Stimulated activated CD4-positive, alpha-beta T cell treated with anti-CD3 and anti-CD28 coated beads, Interleukin-1b, Interleukin-23, amount 100 ng/mL, for 4 hours (primary cell): Measurements from ENCODE around the gene OR4E2.
"Not testable (repeated sequence)": the region's sequence is repeated elsewhere in the genome, so short reads cannot be mapped to it uniquely, and the experiment has no call there.

ENCODE experiments used
- DNase-seq, 2 donors: peaks; one replicate each; pipeline ENCODE4 v3.0.0-alpha.2; 2020; ENCODE audit warnings: low read depth in 2 of 2

OR4E2 gene, protein sequence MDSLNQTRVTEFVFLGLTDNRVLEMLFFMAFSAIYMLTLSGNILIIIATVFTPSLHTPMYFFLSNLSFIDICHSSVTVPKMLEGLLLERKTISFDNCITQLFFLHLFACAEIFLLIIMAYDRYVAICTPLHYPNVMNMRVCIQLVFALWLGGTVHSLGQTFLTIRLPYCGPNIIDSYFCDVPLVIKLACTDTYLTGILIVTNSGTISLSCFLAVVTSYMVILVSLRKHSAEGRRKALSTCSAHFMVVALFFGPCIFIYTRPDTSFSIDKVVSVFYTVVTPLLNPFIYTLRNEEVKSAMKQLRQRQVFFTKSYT

DNA sequence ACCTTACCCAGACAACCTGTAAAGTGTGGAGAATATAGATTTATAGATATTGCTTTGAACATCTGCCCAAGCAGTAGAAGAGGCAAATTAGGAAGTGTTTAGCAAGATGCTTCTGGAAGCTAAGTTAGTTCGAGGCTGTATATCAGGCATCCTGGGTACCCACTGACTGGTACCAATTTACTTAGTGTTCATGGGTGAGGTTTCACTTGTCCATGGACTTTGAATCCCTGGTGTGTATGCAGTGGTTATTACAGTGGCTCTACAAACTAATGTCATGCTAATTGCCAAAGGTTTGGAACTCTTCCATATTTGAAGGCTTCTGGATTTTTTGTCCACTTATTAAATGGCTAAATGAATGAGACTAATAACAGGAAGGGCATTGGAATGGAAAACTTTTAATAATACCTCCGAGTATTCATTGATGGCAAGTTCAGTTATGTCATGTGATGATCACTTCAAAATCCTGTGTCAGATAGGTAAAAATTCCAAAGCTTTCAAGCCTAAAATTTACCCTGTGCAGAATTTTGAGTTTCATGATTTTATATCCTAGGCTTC is at the start of gene OR4E2:
Gene OR4E2, plus strand, starts transcription at position 505 of the 555 bp plus-strand sequence. CDS start 11,248 bp downstream, outside the sequence.
- no peak for DNase-seq

DNA sequence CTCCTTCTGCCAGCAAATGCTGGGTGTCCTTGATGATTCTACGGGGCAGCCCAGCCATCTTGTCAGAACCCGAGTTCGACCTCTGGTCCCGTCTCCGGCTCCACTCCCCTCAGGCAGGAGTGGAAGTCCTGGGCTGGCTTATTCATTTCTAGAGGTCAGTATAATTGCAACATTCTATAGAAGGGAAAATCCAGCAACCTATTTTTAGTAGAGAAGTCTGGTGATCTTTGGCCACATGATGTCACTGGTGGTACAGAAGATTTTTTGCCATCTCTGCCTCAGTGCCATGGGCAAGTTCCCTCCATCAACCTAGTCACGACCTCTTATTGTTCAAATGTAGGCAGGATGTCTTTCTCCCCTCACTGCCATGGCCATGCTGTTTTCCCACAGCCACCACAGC is 41.3 kb upstream of the OR4E2 start:
- DNase-seq: no peak

DNA sequence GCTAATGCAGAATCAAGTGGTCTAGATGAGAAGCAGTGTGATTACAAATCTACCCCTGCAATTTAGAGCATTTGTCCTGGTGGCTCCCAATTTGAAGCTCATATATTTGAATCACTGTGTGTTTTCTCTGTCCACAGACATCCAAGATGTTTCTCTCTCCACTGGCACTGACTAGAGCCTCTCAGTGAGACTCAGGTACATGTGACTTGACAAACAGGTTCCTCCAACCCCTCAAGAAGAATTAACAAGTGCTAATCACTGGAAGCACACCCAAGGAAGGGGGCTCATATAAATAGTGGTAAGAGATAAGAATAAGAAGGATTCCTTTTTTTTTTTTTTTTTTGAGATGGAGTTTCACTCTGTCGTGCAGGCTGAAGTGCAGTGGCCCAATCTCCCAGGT is 39.4 kb upstream of the OR4E2 start:
- no peak for DNase-seq

DNA sequence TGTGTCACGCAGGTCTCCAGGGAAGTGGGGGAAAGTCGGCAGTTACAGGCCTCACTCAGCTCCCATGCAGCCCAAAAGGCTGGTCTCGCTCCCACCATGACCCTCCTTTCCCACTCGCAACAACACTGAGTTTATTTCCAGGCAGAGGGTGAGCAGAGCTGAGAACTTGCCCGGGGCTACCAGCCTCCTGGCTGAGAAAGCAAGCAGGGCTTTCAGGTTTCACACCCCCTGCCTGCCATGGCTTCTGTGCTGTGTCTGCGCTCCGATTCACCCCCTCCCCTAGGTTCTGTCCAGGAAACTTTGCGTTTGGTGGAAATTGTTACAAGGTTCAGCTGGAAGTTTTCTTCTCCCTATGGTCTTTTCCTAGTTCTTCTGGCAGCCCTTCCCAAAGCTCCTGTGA is 36.0 kb upstream of the OR4E2 start:
- DNase-seq: no peak

DNA sequence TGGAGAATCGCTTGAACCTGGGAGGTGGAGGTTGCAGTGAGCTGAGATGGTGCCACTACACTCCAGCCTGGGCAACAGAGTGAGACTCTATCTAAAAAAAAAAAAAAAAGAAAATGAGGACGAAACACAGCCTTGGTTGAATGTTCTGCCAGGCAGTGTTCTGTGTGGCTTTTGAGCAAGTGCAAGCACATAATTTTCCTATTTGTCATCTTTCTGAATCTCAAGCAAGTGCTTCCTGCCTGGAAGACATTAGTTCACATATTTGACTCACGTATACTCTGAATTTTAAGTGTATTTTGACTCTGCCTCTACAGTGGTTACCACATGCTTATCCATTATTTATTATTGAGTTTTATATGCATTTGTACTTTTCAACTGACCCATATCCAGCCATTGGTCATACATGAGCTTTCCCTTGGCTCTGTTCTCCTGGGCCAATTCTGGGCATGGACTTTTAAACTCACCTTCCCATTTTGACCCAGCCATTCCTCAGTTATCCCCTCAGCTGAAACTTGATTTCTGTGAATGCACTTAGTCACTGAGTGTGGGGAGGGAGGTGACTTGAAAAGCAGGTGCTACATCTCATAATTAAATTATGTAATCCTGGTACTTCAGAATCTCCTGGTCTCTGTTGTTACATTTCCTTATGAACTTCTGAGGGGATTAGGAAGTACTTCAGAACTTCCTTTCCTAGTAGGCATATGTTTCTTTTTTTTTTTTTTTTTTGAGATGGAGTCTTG is 27.0 kb upstream of the OR4E2 start:
- DNase-seq: no peak

DNA sequence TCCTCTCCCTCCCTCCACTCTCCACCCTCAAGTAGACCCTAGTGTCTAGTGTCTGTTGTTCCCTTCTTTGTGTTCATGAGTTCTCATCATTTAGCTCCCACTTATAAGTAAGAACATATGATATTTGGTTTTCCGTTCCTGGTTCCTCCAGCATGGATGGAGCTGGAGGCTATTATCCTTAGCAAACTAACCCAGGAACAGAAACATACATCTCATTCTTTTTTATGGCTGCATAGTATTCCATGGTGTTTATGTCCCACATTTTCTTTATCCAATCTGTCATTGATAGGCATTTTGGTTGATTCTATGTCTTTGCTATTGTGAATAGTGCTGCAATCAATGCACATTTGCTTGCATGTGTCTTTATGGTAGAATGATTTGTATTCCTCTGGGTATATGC is 23.1 kb upstream of the OR4E2 start:
- DNase-seq: not testable (repeated sequence)

DNA sequence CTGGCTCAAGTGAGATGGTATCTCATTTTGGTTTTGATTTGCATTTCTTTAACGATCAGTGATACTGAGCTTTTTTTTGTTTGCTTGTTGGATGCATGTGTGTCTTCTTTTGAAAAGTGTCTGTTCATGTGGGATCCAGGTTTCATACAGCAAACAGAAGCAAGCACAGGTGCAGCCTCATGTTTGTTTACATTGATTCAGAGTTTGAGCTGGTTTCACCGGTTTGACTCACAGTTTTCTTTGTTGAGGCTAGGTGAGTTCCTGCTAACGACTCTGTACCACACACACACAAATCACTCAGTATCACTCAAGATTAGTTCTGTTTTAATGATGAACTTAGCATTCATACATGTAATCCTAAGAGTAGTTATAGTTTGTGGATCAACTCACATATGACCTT is 22.6 kb upstream of the OR4E2 start:
- no peak for DNase-seq

DNA sequence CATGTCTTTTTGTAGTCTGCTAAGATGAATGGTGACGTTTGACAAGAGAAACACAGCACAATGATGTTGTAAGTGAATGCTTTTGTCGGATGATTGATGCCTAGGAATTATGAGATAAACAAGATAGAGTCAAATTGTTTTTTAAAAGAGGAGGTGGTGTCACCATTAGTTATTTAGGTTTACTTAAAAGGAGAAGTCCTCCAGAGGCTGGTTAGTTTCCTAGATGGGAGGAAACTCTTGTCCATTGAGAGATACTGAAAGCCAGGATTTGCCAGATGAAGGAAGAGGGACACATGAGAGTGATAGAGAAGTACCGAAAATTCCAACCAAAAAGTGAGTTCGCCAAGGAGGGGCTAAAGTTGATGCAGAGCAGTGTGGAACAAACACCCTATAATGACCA is 18.8 kb upstream of the OR4E2 start, which contains the start of gene OR10G2:
Gene OR10G2, minus strand, starts transcription at position 101 of the 400 bp plus-strand sequence. Its CDS starts 98 bp downstream, at position 3.
- DNase-seq: no peak

DNA sequence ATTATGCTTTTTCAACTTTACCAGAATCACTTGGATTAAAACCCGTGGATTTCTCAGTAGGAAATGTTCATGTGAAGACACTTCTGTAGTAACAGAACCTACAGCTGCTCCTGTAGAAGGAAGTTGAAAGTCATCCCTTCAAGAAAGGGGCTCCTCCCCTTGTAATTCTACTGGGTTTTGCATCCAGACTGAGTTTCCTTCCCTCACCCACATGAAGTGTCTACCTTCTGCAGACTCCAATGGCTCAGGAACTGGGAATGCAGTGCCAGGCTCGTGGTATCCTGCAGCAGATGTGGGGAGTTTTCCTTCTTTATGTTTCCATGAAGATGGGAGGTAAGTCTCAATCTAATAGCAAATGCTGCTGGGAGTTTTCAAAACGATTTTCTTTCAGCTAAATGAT is 11.0 kb upstream of the OR4E2 start:
- DNase-seq: no peak

DNA sequence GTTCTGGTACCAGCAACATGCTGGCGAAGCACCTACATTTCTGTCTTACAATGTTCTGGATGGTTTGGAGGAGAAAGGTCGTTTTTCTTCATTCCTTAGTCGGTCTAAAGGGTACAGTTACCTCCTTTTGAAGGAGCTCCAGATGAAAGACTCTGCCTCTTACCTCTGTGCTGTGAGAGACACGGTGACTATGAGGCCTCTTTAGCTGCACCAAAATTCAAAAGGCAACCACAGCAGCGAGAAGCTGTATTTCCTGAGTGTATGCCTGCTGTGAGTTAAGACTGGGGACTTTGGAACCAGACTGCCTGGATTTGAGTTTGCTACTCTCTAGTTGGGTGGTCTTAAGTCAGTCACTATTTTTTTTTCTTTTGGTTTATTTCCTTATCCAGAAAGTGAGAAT is 10.2 kb upstream of the OR4E2 start:
- no peak for DNase-seq

DNA sequence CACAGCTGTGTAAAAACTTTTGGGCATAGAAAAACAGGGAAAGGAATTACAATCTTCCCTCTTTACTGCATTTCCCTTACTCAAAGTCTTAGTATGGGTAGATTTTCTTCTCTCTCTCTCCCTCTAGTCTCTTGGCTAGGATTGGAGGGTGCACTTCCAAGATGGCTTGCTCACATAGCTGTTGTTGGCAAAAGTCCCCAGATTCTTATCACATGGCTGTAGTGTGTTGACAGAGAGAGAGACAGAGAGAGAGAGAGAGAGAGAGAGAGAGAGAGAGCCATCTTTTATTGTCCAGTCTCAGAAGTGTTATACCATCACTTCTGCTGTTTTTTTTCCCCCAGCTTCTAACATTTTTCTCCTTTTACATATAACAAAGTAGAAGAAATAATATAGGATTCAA is 6.3 kb upstream of the OR4E2 start:
- DNase-seq: no peak

DNA sequence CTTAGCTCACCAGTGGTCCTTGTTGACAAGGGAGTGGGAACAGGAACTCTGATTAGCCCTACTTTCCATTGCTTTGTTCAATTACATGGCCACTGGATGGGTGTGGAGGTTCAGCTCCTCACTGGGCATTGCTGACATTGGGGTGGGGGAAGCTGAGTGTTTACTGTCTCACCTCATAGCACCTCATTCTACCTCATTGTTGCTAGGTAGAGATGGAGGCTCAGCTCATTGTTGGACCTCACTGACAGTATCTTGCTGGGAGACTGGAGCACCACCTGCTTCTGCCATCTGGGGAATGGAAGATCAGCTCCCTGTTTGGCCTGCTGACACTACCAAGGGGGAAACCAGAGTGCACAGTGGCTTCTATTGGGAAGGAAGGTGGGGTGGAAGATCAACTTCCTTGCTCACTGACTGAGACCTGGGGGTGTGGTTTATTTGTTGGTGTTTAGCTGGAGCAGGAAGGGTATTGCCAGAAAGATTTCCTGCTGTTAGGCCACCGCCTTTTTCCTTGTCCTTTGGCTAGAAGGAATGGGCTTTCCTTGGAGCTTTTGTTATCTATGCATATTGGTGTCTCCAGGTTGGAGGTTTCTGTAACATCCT is 1.3 kb upstream of the OR4E2 start:
- no peak for DNase-seq

DNA sequence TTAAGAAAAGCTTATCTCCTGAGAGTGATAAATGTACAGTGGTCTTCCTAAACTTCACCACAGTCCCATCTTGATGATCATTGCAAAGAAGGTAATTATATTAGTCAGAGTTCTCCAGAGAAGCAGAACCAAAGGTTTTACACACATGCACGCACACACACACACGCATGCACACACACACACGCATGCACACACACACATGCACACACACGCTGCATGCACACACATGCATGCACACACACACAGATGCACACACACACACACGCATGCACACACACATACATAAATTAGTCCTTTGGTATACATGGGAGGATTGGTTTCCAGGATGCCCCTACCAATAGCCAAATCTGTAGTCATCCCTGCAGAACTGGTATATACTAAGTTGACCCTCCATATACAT is 580 bp downstream of the OR4E2 start:
- no peak for DNase-seq

DNA sequence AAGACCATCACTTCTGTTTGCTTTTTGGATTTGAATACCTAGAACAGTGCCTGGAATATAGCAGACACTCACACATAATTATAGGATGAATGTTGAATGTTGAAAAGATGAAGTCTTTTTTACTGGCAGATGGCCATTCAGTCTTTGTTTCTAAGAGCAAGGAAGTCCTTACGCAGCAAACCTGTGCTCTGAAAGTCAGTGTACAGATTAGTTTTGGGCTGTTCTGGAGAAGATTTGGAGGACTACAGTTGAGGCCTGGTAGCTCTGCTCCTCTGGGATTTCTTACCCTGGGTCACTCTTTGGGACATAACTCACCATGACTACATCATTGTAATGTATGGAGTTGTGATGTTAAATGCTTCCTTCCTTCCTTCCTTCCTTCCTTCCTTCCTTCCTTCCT is 3.3 kb downstream of the OR4E2 start:
- no peak for DNase-seq

DNA sequence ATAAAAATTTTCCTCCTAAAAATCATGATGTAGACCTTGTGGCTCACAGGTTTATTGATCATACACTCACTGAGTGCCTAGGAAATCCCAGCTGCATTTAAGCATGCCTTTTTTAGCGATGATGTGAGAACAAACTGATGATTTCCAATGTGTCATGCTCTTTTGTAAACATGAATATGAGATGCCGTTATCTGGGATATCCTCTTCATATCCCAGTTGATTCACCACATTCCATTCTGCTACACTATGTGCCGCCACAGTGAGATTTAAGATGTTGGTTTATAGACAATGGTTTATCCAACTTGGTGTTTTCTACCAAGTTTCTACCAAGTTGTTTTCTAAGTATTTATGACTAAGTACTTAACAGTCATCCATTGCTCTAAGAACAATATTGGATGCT is 14.7 kb downstream of the OR4E2 start:
- DNase-seq: no peak

DNA sequence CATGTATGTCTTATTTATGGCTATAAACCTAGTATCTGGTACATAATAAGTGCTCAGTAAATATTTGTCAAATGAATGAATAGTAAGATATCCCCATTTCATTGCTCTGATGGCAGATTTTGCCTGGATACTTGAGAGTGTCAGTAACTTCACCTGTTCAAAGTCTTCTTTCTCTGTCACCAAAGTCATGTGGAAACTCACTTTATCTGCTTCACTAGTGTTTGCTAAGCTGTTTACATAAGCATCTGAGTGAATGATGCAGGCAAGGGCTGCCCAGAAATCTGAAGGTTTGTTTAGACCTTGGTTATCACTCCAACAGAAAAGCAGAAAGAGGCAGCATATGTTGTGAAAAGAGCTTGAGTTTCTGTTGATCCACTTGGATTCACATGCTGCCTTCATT is 15.6 kb downstream of the OR4E2 start:
- no peak for DNase-seq

DNA sequence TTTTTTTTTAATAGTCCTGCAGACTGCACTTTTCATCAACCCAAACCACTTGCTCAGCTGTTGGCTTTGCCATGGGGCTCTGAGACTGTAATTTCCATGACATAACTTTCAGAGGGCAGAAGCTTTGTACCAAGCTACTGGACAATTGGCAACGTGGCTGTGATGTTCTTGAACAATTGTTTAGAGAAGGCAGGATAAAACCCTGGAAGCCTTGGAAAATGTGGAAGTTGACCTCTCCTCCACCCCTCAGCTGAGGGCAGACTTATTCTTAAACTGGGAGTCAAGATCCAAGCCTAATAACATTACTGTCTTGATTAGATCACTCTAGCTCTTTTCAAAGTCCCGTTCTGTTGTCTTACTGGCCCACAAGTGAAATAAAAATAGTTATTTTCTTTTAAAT is 17.7 kb downstream of the OR4E2 start:
- no peak for DNase-seq

DNA sequence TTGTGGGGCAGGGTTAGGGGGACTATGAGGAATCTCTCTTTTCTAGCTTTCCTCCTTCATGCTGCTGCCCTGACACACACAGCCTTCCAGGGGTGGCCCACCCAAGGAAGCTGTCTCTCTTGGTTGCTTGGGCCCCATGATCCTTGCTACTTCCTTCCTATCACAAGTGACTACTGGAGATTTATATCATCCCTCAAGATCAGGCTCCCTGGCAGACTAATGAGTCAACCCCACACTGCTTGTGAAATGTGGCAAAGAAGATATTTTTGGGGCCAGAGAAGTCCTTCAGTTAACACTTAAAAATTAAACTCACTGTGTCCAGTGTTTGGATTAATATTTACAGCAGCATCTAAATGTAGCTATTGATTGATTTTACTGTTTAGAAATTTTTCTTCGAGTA is 18.5 kb downstream of the OR4E2 start:
- no peak for DNase-seq

DNA sequence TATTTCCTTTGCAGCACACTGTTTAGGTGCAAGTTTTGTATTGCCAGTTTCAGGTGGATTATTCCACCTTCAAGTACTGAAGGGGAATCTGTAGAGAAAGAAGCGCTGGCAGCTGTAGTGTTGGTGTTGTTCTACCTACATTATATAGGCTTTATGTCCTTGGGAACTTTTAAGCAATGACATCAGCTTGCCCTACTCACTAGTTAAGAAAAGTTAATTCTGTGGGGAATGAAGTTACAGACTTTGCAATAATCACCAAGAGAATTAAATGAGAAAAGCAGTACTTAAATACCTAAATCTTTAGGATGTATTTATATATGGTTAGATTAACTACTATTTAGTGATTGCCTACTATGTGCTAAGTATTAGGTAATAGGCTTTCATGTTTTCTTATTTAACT is 20.1 kb downstream of the OR4E2 start, which contains the start of gene OR4E1:
Gene OR4E1, minus strand, starts transcription at position 101 of the 400 bp plus-strand sequence. CDS start 2,883 bp downstream, outside the sequence.
- DNase-seq: no peak

DNA sequence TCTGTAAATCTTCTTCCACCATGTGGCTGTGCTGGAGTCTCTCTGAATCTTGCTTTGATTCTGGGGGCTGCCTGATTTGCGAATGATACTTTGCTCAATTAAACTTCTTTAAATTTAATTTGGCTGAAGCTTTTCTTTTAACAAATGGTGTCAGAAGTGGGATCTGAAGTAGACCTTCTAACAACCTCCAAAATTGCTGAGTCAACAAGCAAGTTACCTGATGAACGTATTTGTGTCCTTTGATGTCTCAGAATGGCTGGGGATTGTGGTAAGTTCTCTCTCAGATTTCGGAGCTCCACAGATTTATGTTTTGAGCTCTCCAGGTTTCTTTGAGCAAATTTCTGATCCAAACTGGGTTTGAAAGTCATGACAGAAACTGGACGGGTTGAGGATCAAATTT is 21.9 kb downstream of the OR4E2 start:
- no peak for DNase-seq

DNA sequence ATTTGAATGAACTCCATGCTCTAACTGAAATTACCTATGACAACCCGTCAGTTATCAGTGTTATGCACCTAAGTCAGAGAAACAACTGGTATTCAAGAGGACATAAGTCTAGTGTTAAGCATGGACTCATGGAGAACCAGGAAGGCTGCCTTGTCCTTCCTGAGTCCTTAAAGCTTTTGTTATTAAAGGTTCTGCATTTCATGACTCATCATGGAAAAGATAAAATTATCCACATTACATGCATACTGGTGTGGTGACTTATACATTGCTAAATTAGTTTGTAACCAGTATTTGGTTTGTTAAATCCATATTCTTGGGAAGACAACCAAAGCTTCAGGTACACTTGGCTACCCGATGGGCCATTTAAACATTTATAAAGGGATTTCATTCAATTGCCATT is 26.4 kb downstream of the OR4E2 start:
- no peak for DNase-seq

DNA sequence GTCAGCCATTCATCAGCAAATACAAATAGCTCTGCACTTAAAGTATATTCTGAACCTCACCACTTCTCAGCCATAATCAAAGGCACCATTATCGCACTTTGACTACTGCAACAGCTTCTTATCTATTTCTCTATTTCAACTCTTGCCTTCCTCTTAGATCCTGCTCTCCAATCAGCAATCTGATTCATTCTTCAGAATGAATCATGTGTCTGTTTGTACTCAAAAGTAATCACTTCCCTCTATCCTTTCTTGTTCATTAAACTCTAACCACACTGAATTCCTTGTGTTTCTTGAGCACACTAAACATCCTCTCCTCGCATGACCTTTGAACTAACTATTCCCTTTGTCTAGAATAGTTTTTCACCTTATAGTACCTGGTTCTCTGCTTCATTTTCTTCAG is 32.8 kb downstream of the OR4E2 start:
- no peak for DNase-seq

DNA sequence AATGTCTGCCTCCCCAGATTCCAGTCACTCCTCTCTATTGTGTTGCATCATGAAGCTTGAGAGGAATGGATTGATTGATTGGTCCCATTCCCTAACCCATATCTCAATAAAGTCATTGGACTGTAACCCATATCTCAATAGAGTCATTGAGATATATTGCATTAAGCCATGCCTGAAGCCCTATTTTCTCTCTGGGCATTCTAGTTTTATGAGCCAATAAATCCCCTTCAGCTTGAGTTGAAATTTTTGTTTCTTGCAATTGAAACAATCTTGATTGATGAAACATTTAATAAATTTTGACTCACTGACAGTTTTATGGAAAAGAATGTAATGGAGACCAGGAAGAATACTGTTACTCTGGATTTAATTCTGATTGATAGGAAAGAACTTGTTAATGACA is 40.8 kb downstream of the OR4E2 start:
- no peak for DNase-seq
